Neutrophil (primary cell): Measurements from ENCODE around the gene ST8SIA4.

Experiments used
- H3K27ac ChIP-seq: fragments of 200-600 bp; sonication (generic); 2 replicates; pipeline ENCODE4 v1.5.1; 2016; ENCODE audit warnings: mild to moderate bottlenecking, moderate library complexity
- H3K27me3 ChIP-seq: fragments of 200-600 bp; sonication (generic); 2 replicates; pipeline ENCODE4 v1.6.0; 2016; ENCODE audit warnings: mild to moderate bottlenecking
- H3K36me3 ChIP-seq: fragments of 200-600 bp; sonication (generic); 2 replicates; pipeline ENCODE4 v1.5.1; 2017
- H3K4me1 ChIP-seq, 2 experiments: fragments of 200-600 bp in 1 of 2; sonication (generic) in 1 of 2; 1 replicate in 1 of 2; 2 replicates in 1 of 2; pipeline versions ENCODE4 v1.5.1 to v1.6.1; 2013 to 2016; ENCODE audit warnings: low read depth in 1 of 2, low read length in 1 of 2, mild to moderate bottlenecking in 1 of 2, moderate library complexity in 1 of 2; ENCODE audit not compliant: control insufficient read depth in 1 of 2, insufficient read depth in 1 of 2
- H3K4me3 ChIP-seq, 2 experiments: fragments of 200-600 bp in 1 of 2; sonication (generic) in 1 of 2; 1 replicate in 1 of 2; 2 replicates in 1 of 2; pipeline ENCODE4 v1.5.1; 2013 to 2016; ENCODE audit warnings: low read depth in 1 of 2, low read length in 1 of 2, mild to moderate bottlenecking in 1 of 2, moderate library complexity in 1 of 2
- H3K9me3 ChIP-seq: fragments of 200-600 bp; sonication (generic); 2 replicates; pipeline ENCODE4 v1.5.1; 2016
- CTCF ChIP-seq: fragments of 200-600 bp; sonication (generic); IDR thresholded peaks from 2 replicates; pipeline ENCODE4 v1.5.1; 2016; ENCODE audit warnings: antibody characterized with exemption

The ST8SIA4 gene

GRCh38 chr5:100821751-100822150 lies 81.3 kb downstream of the ST8SIA4 start:
- Histone ChIP-seq H3K9me3 (no peaks in the 10 kb centered on the region), H3K27me3 (no peaks in the 10 kb centered on the region), H3K36me3 (peaks cover 6% of the 10 kb centered on the region), H3K4me1 (peaks cover 7 to 13% of the 10 kb centered on the region in 2 experiments), H3K27ac (no peak overlapping the region), H3K4me3 (no peak overlapping the region)
- TF ChIP-seq CTCF = no peak

DNA sequence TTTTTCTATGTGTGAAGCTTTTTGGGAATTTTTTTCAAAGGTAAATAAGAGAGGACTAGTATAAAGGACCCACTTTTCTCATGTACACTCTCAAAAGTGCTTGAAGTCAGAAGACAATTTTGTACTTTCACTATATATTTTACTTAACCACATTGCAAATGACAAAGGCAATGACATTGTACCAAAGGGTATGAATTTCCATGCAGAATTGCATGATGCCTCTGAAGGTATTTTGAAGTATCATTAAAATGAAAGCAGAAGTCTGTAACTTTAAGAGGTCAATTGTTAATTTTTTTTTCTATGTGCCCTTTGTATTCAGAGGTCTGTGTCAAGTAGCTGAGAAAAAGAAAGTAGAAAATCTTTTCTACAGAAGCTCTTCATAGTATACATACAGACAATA lies 84.7 kb downstream of the ST8SIA4 start:
- H3K4me1 ChIP-seq = peaks cover 0 to 4% of the 10 kb centered on the region in 2 experiments
- H3K27ac ChIP-seq = no peak overlapping the region
- H3K4me3 ChIP-seq = no peak overlapping the region
- TF ChIP-seq CTCF = no peak
- peaks cover 6% of the 10 kb centered on the region for H3K36me3 ChIP-seq
- no peaks in the 10 kb centered on the region for H3K27me3 ChIP-seq
- no peaks in the 10 kb centered on the region for H3K9me3 ChIP-seq

GRCh38 chr5:100803397-100803796 lies 99.7 kb downstream of the ST8SIA4 start:
- Histone ChIP-seq H3K4me3 (no peak overlapping the region), H3K27me3 (no peaks in the 10 kb centered on the region), H3K27ac (no peak overlapping the region), H3K9me3 (no peaks in the 10 kb centered on the region), H3K36me3 (peaks cover 10% of the 10 kb centered on the region), H3K4me1 (no peaks in the 10 kb centered on the region)
- TF ChIP-seq CTCF = no peak

GRCh38 chr5:100802208-100802607 lies 100.9 kb downstream of the ST8SIA4 start:
- H3K4me1 ChIP-seq = no peaks in the 10 kb centered on the region
- no peaks in the 10 kb centered on the region for H3K9me3 ChIP-seq
- H3K27ac ChIP-seq = no peak overlapping the region
- H3K27me3 ChIP-seq = no peaks in the 10 kb centered on the region
- TF ChIP-seq CTCF = no peak
- H3K36me3 ChIP-seq = no peaks in the 10 kb centered on the region
- H3K4me3 ChIP-seq = no peak overlapping the region

- no peak for TF ChIP-seq CTCF
- H3K9me3 ChIP-seq = no peaks in the 10 kb centered on the region
- no peak overlapping the region for H3K4me3 ChIP-seq
- no peaks in the 10 kb centered on the region for H3K36me3 ChIP-seq
- H3K27me3 ChIP-seq = no peaks in the 10 kb centered on the region
- H3K27ac ChIP-seq = no peak overlapping the region
- no peaks in the 10 kb centered on the region for H3K4me1 ChIP-seq
Observed at GRCh38 chr5:100800562-100800961, 102.5 kb downstream of the ST8SIA4 start.

DNA sequence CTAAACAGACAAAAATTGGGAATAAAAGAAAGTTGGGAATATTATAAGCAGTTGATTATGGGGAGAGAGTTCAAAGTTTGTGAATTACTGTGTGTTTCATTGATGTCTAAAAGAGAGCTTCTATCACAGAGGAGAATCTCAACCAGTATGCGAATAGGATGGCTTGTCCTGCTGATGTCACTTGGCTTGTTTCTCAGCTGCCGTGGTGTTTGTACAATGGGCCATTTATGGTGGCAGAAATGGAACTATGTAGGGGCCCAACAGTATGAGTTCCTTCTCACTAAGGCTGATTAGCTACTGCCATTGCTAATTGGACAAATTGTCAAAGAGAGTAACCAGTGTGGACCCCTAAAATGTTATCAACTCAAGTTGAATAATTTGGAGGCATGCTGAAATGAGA lies 103.9 kb downstream of the ST8SIA4 start:
- no peak for TF ChIP-seq CTCF
- Histone ChIP-seq H3K4me1 (no peaks in the 10 kb centered on the region), H3K9me3 (no peaks in the 10 kb centered on the region), H3K27me3 (no peaks in the 10 kb centered on the region), H3K27ac (no peak overlapping the region), H3K4me3 (no peak overlapping the region), H3K36me3 (no peaks in the 10 kb centered on the region)
